ENCODE results near the gene OR4C12. TPM values are rescaled to one million over a fixed set of nuclear protein-coding genes. Genes with fewer than 3 reads are reported as not detected.
"Not testable (repeated sequence)": the region's sequence is repeated elsewhere in the genome, so short reads cannot be mapped to it uniquely, and the experiment has no call there.

OR4C12 gene
- total RNA-seq, result not detected
- not detected for polyA plus RNA-seq

DNA sequence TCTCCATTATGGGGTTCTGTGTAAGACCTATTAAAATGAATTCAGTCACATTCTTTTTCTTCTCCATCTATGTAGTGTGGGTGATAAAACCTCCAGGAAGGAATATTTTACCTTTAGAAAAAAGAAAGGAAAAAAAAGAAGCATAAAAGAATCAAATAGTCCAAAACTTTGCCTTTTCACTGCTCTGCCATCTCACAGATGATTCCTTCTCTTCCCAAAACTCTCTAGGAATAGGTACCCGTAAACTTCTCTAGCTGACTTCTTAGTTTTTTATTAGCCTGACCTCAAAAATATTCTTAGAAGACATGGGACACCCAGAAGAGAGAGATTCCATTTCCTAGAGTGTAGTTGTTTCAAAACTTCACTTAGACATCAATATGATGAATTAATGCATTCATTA is at the start of gene OR4C12:
OR4C12 (minus strand) TSS at position 101 of the 400 bp plus-strand sequence; CDS start at position 67, 34 bp downstream.
- not testable (repeated sequence) for H3K27me3 ChIP-seq (ENCODE audit: control insufficient read depth in 4 of 4, insufficient read depth in 4 of 4, low read length in 3 of 4); DNase-seq (ENCODE audit: low spot score); H3K9ac ChIP-seq (ENCODE audit: low read depth in 1 of 2, low read length in 2 of 2); H3K9me3 ChIP-seq (ENCODE audit: control insufficient read depth in 4 of 4, low read length in 3 of 4); H3K36me3 ChIP-seq (ENCODE audit: control insufficient read depth in 4 of 4, insufficient read depth in 3 of 4, low read depth in 1 of 4, low read length in 3 of 4); H3K27ac ChIP-seq (ENCODE audit: low read depth in 1 of 2, low read length in 2 of 2); H3K4me1 ChIP-seq (ENCODE audit: control insufficient read depth in 4 of 4, insufficient read depth in 4 of 4, low read length in 3 of 4); H3K4me3 ChIP-seq (ENCODE audit: low read depth in 1 of 3, low read length in 3 of 3)
- WGBS, result 36% methylated on average over 1 of the region's 1 CpG

GRCh38 chr11:50030193-50030592 is 47.9 kb upstream of the OR4C12 start:
- no peak for DNase-seq (ENCODE audit: low spot score)
- H3K36me3 ChIP-seq (ENCODE audit: control insufficient read depth in 4 of 4, insufficient read depth in 3 of 4, low read depth in 1 of 4, low read length in 3 of 4), result no peaks in the 10 kb centered on the region
- no peak overlapping the region for H3K9ac ChIP-seq (ENCODE audit: low read depth in 1 of 2, low read length in 2 of 2)
- TF ChIP-seq NR2F2 (IDR thresholded peaks at IDR 0.05) (no peak), GABPA (IDR thresholded peaks at IDR 0.05 in 1 of 2, conservative IDR thresholded peaks at IDR 0.05 in 1 of 2) (no peak), TAF1 (conservative IDR thresholded peaks at IDR 0.05) (no peak), ATF3 (IDR thresholded peaks at IDR 0.05) (no peak)
- no peaks in the 10 kb centered on the region for H3K4me1 ChIP-seq (ENCODE audit: control insufficient read depth in 4 of 4, insufficient read depth in 4 of 4, low read length in 3 of 4)
- no peak overlapping the region for H3K4me3 ChIP-seq (ENCODE audit: low read depth in 1 of 3, low read length in 3 of 3)
- no peaks in the 10 kb centered on the region for H3K27me3 ChIP-seq (ENCODE audit: control insufficient read depth in 4 of 4, insufficient read depth in 4 of 4, low read length in 3 of 4)
- H3K27ac ChIP-seq (ENCODE audit: low read depth in 1 of 2, low read length in 2 of 2), result no peak overlapping the region
- WGBS, result 27% methylated on average over 1 of the region's 1 CpG
- no peaks in the 10 kb centered on the region for H3K9me3 ChIP-seq (ENCODE audit: control insufficient read depth in 4 of 4, low read length in 3 of 4)

DNA sequence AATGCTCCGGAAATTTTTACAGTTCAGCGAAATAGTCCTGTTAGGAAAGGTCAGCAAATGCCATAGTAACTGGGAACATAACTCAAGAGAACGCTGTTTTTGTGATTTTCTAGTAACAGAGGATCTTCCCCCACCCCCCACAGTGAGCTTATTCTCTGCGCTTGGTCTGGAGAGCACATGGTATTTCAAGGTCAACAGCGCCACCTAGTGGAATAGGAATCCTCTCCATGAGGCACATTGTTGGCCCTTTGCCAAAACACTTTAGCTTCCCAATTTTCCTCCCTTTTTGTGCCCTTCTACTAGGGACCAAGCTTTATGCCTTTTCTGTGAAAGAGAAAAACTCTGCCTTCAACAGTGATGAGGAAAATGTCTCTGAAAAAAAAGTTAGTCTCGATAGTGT is 13.2 kb upstream of the OR4C12 start:
- whole genome bisulfite sequencing, result 35% methylated on average over 6 of the region's 6 CpGs
- no peaks in the 10 kb centered on the region for H3K4me1 ChIP-seq (ENCODE audit: control insufficient read depth in 4 of 4, insufficient read depth in 4 of 4, low read length in 3 of 4)
- DNase-seq (ENCODE audit: low spot score), result no peak
- no peak overlapping the region for H3K9ac ChIP-seq (ENCODE audit: low read depth in 1 of 2, low read length in 2 of 2)
- no peaks in the 10 kb centered on the region for H3K27me3 ChIP-seq (ENCODE audit: control insufficient read depth in 4 of 4, insufficient read depth in 4 of 4, low read length in 3 of 4)
- no peak overlapping the region for H3K4me3 ChIP-seq (ENCODE audit: low read depth in 1 of 3, low read length in 3 of 3)
- H3K9me3 ChIP-seq (ENCODE audit: control insufficient read depth in 4 of 4, low read length in 3 of 4), result peaks cover 0 to under 1% (median 0%) of the 10 kb centered on the region in 4 donors
- H3K36me3 ChIP-seq (ENCODE audit: control insufficient read depth in 4 of 4, insufficient read depth in 3 of 4, low read depth in 1 of 4, low read length in 3 of 4), result no peaks in the 10 kb centered on the region
- TF ChIP-seq, protein P1, sequence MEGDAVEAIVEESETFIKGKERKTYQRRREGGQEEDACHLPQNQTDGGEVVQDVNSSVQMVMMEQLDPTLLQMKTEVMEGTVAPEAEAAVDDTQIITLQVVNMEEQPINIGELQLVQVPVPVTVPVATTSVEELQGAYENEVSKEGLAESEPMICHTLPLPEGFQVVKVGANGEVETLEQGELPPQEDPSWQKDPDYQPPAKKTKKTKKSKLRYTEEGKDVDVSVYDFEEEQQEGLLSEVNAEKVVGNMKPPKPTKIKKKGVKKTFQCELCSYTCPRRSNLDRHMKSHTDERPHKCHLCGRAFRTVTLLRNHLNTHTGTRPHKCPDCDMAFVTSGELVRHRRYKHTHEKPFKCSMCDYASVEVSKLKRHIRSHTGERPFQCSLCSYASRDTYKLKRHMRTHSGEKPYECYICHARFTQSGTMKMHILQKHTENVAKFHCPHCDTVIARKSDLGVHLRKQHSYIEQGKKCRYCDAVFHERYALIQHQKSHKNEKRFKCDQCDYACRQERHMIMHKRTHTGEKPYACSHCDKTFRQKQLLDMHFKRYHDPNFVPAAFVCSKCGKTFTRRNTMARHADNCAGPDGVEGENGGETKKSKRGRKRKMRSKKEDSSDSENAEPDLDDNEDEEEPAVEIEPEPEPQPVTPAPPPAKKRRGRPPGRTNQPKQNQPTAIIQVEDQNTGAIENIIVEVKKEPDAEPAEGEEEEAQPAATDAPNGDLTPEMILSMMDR (IDR thresholded peaks at IDR 0.05; ENCODE audit: low read depth, low read length, missing input control), result peak; percentile 66
- TF ChIP-seq RXRA (IDR thresholded peaks at IDR 0.05), result no peak
- TF ChIP-seq RAD21 (IDR thresholded peaks at IDR 0.05), result peak; percentile 83 to 86
- no peak for TF ChIP-seq HNF4A (conservative IDR thresholded peaks at IDR 0.05)
- H3K27ac ChIP-seq (ENCODE audit: low read depth in 1 of 2, low read length in 2 of 2), result no peak overlapping the region

- not testable (repeated sequence) for H3K27ac ChIP-seq (ENCODE audit: low read depth in 1 of 2, low read length in 2 of 2); DNase-seq (ENCODE audit: low spot score); H3K36me3 ChIP-seq (ENCODE audit: control insufficient read depth in 4 of 4, insufficient read depth in 3 of 4, low read depth in 1 of 4, low read length in 3 of 4); H3K9ac ChIP-seq (ENCODE audit: low read depth in 1 of 2, low read length in 2 of 2); H3K4me1 ChIP-seq (ENCODE audit: control insufficient read depth in 4 of 4, insufficient read depth in 4 of 4, low read length in 3 of 4); H3K4me3 ChIP-seq (ENCODE audit: low read depth in 1 of 3, low read length in 3 of 3); H3K9me3 ChIP-seq (ENCODE audit: control insufficient read depth in 4 of 4, low read length in 3 of 4); H3K27me3 ChIP-seq (ENCODE audit: control insufficient read depth in 4 of 4, insufficient read depth in 4 of 4, low read length in 3 of 4)
- WGBS, result 84% methylated on average over 4 of the region's 4 CpGs
These were observed 8.9 kb downstream of the OR4C12 start for GRCh38 chr11:49973439-49973838.

All from liver (tissue), 9 donors.